Activated CD8-positive, alpha-beta T cell treated with anti-CD3 and anti-CD28 coated beads for 36 hours (primary cell): ENCODE results near the gene CFLAR. TPM values are rescaled to one million over a fixed set of nuclear protein-coding genes. Genes with fewer than 3 reads are reported as not detected.

ENCODE experiments used
- ATAC-seq: fragments of 200-7000 bp; cut with Tn5 transposase; one replicate; pipeline ENCODE4 v1.10.0; 2021; ENCODE audit warnings: mild to moderate bottlenecking, moderate library complexity
- CTCF ChIA-PET: fragments of 350-600 bp; sonication (Branson Sonifier 250); formaldehyde crosslinking; loops from one replicate; lab custom pipeline; 2021; ENCODE audit warnings: antibody characterized with exemption; lab: Charles Lee
- POLR2A ChIA-PET: fragments of 350-600 bp; sonication (Branson Sonifier 250); formaldehyde crosslinking; loops from one replicate; lab custom pipeline; 2021; ENCODE audit warnings: antibody characterized with exemption; lab: Charles Lee
- DNase-seq: peaks from one replicate; pipeline ENCODE4 v3.0.0-alpha.2; 2020
- H3K27ac Mint-ChIP-seq: one replicate; pipeline ENCODE4 v1.8.0; 2021; ENCODE audit warnings: mild to moderate bottlenecking, mixed read lengths
- H3K27me3 Mint-ChIP-seq: one replicate; pipeline ENCODE4 v1.8.0; 2021; ENCODE audit warnings: mixed read lengths
- H3K36me3 Mint-ChIP-seq: one replicate; pipeline ENCODE4 v1.8.0; 2021; ENCODE audit warnings: low read depth, mixed read lengths
- H3K4me1 Mint-ChIP-seq: one replicate; pipeline ENCODE4 v1.8.0; 2021; ENCODE audit warnings: low read depth, mixed read lengths
- H3K4me3 Mint-ChIP-seq: one replicate; pipeline ENCODE4 v1.8.0; 2021; ENCODE audit warnings: mild to moderate bottlenecking, moderate library complexity, mixed read lengths
- H3K9me3 Mint-ChIP-seq: one replicate; pipeline ENCODE4 v1.8.0; 2021; ENCODE audit warnings: mixed read lengths
- CTCF ChIP-seq: fragments of 200-600 bp; IDR thresholded peaks from one replicate; pipeline ENCODE4 v1.8.0; 2022; ENCODE audit warnings: antibody characterized with exemption, mild to moderate bottlenecking
- intact Hi-C: fragments of 100-400 bp; cut with micrococcal nuclease; formaldehyde crosslinking; loops from one replicate; pipeline ENCODE4 v1.10.0; 2022
- total RNA-seq, 2 experiments: library from RNA; stranded (reverse); gene quantifications; one replicate each; pipeline ENCODE4 v1.2.3, GENCODE V29; 2021

The CFLAR gene
- total RNA-seq, 2 experiments from 2014 or later: 222 to 229 TPM

GRCh38 chr2:201195331-201195730 is 79.4 kb downstream of the CFLAR start:
- H3K9me3 Mint-ChIP-seq: no peaks in the 10 kb centered on the region
- ATAC-seq: no peak
- H3K4me3 Mint-ChIP-seq: no peak overlapping the region
- H3K4me1 Mint-ChIP-seq: peaks cover 55% of the 10 kb centered on the region
- no peak for TF ChIP-seq CTCF
- intact Hi-C loops: no loop called here
- ChIA-PET CTCF (interaction anchor here (1.1 to 7.5 kb wide), 6 partner anchors 9 to 168 kb away, joined by 3 to 97 read pairs (median 6); partner anchors contain the start of gene CASP10), POLR2A (interaction anchor here (0.8 to 2.1 kb wide), 6 partner anchors 11 to 124 kb away, joined by 3 to 6 read pairs (median 5); partner anchors contain the start of genes CASP10, HYCC2 and NDUFB3)
- peaks cover 53% of the 10 kb centered on the region for H3K36me3 Mint-ChIP-seq
- DNase-seq: no peak
- no peak overlapping the region for H3K27ac Mint-ChIP-seq
- H3K27me3 Mint-ChIP-seq: no peaks in the 10 kb centered on the region

DNA sequence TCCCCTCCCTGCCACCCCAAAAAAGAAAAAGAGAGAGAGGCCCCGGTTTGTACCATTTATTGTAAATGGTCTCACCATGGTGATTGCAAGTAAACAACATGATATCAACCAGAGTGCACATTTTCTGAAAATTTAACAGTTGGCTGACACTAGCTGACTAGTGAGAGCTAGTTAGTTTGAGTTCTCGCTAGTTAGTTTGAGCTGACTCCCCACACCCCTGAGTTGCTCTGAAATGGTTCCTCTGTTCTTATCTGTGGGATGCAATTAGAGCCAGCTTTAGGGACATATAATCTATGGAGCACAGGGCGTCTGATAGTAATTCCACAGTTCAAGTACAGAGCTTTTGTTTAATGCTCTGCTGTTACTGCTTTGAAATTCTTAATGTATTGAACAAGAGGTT is 80.0 kb downstream of the CFLAR start:
- DNase-seq (no peak), ATAC-seq (no peak)
- Mint-ChIP-seq H3K4me3 (no peak overlapping the region), H3K27ac (no peak overlapping the region), H3K27me3 (no peaks in the 10 kb centered on the region), H3K4me1 (peaks cover 51% of the 10 kb centered on the region), H3K9me3 (no peaks in the 10 kb centered on the region), H3K36me3 (peaks cover 51% of the 10 kb centered on the region)
- TF ChIP-seq CTCF: no peak
- ChIA-PET POLR2A (interaction anchor here (1.1 to 2.1 kb wide), 5 partner anchors 10 to 64 kb away, joined by 3 to 6 read pairs (median 4); partner anchors contain the start of gene CASP8), CTCF (interaction anchor here (1.0 to 7.5 kb wide), 6 partner anchors 13 to 168 kb away, joined by 3 to 97 read pairs (median 6); partner anchors contain the start of gene CASP10)
- intact Hi-C loops: no loop called here

DNA sequence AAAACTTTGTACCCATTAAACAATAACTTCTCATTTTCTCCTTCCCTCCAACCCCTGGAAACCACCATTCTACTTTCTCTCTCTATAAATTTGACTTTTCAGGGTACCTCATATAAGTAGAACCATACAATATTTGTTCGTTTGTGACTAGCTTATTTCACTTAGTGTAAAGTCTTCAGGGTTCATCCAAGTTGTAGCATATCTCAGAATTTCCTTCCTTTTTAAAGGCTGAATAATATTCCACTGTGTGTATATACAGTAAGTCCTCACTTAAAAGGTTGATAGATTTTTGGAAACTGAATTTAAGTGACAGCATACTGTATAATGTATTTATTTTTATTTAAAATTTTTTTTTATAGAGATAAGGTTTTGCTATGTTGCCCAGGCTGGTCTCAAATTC is 80.8 kb downstream of the CFLAR start:
- no peak overlapping the region for H3K4me3 Mint-ChIP-seq
- TF ChIP-seq CTCF: no peak
- ChIA-PET POLR2A (interaction anchor here (1.1 to 2.1 kb wide), 5 partner anchors 11 to 64 kb away, joined by 3 to 6 read pairs (median 4); partner anchors contain the start of gene CASP8), CTCF (interaction anchor here (1.0 to 7.5 kb wide), 3 partner anchors 14 to 36 kb away, joined by 3 to 97 read pairs (median 22); partner anchors contain the start of gene CASP10)
- DNase-seq: no peak
- H3K27ac Mint-ChIP-seq: no peak overlapping the region
- no peaks in the 10 kb centered on the region for H3K27me3 Mint-ChIP-seq
- ATAC-seq: no peak
- no peaks in the 10 kb centered on the region for H3K9me3 Mint-ChIP-seq
- peaks cover 48% of the 10 kb centered on the region for H3K4me1 Mint-ChIP-seq
- peaks cover 48% of the 10 kb centered on the region for H3K36me3 Mint-ChIP-seq
- intact Hi-C loops: no loop called here

DNA sequence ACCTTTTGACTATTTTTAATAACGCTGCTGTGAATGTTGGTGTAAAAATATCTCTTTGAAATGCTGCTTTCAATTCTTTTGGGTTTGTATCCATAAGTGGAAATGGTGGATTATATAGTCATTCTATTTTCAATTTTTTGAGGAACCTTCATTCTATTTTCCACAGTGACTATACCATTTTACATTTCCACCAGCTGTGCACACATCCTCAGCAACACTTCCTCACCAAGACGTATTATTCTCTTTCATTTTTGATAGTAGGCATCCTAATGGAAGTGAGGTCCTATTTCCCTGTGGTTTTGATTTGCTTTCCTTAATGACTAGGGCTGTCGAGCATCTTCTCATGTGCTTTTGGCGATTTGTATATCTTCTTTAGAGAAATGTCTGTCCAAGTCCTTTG is 81.8 kb downstream of the CFLAR start:
- ATAC-seq: no peak
- intact Hi-C loops: no loop called here
- Mint-ChIP-seq H3K4me1 (peaks cover 41% of the 10 kb centered on the region), H3K36me3 (peaks cover 46% of the 10 kb centered on the region), H3K9me3 (no peaks in the 10 kb centered on the region), H3K27me3 (no peaks in the 10 kb centered on the region), H3K4me3 (no peak overlapping the region), H3K27ac (no peak overlapping the region)
- DNase-seq: no peak
- CTCF ChIA-PET: interaction anchor here (7.5 kb wide), 1 partner anchor 35 kb away, joined by 97 read pairs; no protein-coding TSS in a partner anchor
- POLR2A ChIA-PET: no interaction called here
- TF ChIP-seq CTCF: no peak

- Mint-ChIP-seq H3K36me3 (peaks cover 35% of the 10 kb centered on the region), H3K9me3 (no peaks in the 10 kb centered on the region), H3K27ac (no peak overlapping the region), H3K27me3 (no peaks in the 10 kb centered on the region), H3K4me3 (no peak overlapping the region), H3K4me1 (peaks cover 34% of the 10 kb centered on the region)
- TF ChIP-seq CTCF: no peak
- ChIA-PET POLR2A (no interaction called here), CTCF (no interaction called here)
- ATAC-seq (no peak), DNase-seq (no peak)
- intact Hi-C loops: no loop called here
Measured at GRCh38 chr2:201199847-201200246, 83.9 kb downstream of the CFLAR start.
